NCI-H2107 treated with DMSO at 0.1 percent for 48 hours (cell line): Measurements from ENCODE around the gene JADE1.

ENCODE experiments used
- DNase-seq: peaks from one replicate; lab custom pipeline; 2025; ENCODE audit not compliant: unreplicated experiment; lab: John Stamatoyannopoulos, UW

The JADE1 gene

DNA sequence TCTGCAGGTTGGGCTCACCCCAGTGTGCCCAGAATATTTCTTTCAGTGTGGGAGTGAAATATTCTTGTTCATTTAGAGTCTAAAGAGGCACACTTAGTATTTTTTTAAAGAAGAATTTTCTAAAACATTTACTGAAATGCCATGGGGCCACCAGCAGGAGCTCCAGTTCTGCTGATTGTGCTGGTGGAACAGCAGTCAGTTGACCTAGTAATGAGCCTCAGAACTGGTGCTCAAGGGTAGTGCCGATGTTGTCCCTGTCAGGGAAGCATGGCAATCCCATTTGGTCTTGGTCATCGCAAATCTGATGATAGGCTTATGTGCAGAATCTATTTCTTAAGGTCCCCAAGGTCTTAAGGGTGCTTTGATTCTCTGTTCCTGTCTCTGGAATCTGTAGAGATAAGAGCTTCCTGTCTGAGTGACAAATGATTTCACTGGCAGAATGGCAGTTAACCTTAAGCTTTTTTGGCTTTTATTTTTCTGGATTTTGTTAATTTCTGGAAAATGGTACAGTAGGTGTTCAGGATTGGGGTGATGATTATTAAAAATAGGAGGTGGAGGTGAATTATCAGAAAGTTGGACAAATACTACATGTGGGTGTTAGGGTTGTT lies 31.3 kb downstream of the JADE1 start:
- no peak for DNase-seq

DNA sequence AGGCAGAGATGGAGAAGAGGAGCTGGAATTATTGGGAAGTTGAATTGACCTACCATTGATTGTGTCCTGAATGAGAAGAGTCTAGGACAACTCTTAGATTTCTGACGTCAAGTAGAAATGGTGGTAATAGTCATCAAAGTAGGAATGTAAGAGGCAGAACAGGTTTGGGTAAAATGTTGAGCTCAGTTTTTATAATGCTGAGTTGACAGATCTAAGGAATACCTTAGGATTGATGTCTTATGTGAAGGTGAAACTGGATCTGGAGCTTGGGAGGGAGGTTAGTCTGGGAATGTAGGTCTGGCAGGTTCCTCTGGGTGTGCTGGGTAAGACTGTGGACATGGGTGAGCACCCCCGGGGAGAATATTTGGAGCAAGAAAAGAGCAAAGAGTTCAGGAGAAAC lies 31.9 kb downstream of the JADE1 start:
- no peak for DNase-seq

DNA sequence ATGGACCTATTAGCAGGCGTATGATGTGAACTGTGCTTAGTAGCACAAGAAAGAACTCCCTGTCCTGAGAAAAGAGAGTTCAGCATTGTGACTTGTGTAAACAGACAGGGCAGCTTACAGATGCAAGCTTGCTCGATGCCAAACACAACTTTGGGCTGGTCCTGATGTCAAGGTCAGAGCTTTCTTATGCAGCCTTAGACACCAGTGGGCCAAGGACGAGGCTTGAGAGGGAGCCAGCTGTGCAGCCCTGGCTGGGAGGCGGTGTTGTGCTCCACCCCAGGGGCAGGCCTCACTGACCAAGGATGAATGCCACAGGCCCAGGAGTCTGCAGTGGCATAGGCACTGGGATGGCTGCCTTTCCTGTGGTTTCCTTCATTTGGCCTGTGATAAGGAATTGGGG lies 35.4 kb downstream of the JADE1 start:
- DNase-seq: no peak

DNA sequence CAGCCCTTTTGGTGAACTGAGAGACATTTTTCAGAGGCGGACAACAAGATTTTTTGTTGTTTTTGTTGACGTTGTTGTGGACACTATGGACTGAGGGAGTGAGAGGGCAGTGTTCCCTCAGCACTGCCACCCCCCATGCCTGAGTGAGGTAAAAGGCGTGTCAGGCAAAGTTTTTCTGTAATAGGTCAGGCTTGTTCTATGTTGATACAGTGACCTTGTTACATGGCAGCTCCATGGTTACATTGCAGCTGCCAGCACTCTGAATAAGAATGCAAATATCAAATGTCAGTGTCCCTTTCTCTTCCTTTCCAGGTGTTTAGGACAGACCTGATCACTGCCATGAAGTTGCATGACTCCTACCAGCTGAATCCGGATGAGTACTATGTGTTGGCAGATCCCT lies 36.6 kb downstream of the JADE1 start:
- DNase-seq: peak; percentile 51

DNA sequence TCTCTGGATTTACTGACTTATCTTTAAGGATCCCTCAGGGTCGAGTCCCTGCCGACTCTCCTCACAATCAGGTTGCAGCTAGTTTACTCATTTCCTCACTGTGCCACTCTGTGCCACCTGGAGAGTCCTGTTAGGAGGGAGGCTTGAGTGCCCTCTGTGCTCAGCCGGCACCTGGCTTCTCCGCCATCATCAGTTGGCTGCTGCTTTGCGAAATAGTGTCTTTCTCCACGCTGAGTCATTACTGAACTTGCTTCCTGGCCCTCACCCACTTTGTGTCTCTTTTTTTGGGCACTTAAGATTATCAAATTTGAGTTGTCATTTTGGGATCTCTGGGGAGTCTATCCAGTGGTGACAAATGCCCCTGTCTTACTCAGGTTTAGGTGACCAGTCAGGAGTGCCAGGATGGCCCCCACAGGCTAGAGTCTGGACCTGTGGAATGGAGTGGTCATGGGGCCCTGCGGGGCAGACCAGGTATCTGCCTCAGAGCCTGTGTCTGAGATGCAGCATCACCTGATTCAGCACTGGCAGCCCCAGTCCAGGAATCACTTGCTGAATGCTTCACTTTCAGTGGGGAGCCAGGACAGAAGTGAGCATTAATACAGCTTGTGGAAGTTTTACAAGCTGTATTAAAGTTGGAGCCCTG lies 37.7 kb downstream of the JADE1 start:
- peak; percentile 70 for DNase-seq

DNA sequence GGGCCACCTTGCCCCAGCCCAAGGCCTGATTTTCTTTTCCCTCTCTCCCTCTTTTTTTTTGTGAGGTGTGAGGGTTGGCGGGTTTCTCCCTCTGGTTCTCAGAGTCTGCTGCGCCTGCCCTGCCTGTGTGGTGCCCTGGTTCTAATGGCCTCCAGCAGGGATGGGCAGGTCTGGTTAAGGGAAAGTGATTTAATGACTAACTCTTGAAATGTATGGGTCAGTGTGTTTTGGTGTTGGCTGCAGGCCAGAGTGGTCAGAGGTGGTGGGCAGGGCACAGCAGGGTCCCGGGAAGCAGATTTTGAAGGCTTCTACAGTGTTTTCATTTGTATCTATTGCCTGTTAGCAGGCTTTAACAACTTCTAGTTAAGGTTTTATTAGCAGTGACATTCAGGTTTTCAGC lies 39.0 kb downstream of the JADE1 start:
- DNase-seq: no peak

DNA sequence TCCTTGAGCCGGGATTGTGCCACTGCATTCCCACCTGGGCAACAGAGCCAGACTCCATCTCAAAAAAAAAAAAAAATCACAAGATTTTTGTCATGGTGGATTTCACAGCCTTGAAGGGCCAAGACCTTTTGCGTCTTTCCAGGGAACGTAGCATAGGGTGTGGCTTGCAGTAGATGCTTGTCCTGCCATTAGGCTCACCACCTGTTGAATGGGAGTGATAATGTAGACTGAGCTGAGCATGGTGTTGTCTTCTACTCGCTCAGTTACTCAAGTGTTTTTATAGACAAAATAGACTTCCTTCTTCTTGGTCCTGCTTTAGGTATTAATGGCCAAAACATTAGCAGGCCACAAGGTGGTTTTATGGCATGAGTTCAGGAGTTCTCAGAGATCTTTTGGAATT lies 40.8 kb downstream of the JADE1 start:
- no peak for DNase-seq

DNA sequence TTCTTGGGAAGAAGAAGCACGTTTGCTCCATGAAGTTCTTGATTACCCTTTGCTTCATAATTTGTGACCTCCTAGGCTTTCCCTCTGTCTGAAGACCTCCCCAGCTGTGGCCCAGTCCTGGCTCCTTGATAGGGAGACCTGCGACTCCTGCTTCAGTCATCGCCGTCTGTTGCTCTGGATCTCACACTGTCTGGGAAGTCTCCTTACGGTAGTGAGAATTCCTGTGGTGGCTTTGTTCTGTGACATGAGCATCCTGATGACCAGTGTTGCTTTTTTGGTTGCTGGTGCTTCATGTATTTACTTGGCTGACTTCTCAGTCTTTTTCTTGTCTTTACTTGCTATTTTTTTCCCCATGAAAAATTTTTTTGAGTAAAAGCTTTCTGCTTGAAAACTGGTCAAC lies 44.2 kb downstream of the JADE1 start:
- DNase-seq: no peak

DNA sequence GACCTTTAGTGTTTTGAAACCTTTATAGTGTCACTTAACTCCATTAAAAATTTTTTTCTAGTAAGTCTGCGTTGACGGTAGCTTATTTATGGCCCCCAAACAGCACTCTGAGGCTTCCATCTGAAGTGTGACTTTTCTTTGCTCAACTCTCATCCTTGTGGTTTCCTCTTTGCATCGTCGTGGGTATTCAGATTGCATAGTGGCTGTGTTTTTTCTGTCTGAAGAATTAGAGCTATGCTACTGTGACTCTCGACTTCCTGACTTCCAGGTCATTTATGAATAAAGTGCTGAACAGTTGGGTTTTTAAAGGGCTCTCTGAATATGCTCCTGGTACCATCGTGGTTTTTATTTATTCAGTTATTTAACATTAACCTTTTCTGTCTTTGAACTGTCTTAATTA lies 44.9 kb downstream of the JADE1 start:
- no peak for DNase-seq

DNA sequence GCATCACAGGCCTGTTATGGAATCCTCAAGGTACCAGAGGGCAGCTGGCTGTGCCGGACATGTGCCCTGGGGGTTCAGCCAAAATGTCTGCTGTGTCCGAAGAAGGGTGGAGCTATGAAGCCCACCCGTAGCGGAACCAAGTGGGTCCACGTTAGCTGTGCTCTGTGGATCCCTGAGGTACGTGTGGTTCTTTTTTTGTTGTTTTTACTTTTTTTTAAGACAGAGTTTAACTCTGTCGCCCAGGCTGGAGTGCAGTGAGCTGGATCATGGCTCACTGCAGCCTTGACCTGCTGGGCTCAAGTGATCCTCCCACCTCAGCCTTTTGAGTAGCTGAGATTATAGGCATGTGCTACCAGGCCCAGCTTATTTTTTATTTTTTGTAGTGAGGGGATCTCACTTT lies 46.1 kb downstream of the JADE1 start:
- no peak for DNase-seq

DNA sequence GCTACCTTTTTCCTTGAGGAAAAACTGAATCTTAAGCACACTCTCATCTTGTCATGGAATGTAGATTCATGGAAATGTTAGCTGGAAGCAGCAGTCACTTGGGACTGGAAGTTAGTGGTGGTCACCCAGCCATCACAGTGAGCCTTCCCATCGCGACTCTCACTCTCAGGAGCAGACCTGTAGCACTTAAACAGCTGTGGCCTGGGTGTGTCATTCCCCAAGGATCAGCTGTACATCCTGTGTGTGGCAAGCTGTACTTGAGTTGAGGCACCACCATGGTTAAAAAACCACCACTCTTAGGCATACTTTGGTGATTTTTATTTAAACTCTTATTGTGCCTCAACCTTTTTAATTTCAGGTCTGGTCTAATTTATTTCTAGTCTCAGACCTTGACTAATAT lies 46.7 kb downstream of the JADE1 start:
- DNase-seq: no peak

DNA sequence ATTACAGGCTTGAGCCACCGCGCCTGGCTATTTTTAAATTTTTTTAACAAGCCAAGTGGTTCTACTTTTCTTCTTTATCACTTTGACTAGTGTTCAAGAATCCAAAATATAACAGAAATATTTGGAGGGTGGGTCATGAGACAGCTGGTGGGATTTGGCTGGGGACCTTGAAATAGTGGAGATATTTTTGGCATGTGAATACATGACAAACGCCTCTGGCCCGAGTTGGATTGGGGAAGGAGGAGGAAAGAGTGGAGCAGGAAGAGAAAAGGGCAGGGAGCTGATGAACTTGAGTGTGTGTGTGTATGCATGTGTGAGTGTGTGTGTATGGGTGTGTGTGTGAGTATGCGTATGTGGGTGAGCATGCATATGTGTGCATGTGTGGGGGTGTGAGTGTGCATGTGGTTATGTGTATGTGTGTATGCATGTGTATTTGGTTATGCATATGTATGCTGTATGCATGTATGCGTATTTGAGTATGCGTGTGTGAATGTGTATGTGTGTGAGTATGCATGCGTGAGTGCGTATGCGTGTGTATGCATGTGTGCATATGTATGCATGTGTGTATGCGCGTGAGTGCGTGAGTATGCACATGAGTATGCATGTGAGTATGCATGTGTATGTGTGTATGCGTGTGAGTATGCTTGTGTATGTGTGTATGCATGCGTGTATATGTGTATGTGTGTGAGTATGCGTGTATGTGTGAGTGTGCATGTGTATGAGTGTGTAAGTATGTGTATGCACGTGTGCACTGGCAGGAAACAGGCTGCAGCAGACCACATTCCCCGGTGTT lies 49.6 kb downstream of the JADE1 start:
- no peak for DNase-seq

DNA sequence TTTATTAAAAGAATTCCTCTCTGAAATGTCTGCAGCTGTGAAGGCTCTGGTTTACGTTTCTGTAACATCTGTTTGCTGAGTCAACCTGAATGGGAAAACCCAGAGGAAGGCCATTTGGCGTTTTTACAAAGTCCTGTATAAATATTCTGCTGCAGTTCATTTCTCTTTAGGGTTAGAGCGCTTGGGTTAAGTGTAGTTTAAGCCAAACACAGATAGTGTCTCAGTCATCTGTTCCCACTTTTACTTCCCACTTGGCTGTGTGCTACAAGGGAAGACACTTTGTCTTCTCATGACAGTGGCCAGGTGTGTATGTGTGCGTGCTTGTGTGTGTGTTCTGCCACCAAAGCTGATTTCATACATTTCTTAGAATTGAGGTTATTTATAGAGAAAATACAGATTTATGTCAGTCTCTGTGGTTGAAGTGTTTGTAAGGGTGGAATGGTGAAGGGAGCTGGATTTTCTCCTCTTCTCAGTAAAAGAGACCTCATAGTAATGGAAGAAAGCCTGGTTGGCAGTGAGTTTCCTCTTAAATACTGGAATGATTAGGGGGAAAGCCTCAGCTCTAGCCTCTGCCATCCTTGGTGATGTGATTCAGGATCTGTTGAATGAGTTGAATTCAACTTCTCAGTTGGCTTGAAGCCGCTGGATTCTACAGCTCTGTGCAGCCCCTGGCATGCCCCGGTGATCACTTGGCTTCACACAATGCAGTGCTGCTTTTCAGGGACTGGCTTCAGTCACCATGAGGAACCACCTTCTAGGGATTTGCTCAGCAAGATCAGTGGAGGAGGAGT lies 50.6 kb downstream of the JADE1 start:
- no peak for DNase-seq

DNA sequence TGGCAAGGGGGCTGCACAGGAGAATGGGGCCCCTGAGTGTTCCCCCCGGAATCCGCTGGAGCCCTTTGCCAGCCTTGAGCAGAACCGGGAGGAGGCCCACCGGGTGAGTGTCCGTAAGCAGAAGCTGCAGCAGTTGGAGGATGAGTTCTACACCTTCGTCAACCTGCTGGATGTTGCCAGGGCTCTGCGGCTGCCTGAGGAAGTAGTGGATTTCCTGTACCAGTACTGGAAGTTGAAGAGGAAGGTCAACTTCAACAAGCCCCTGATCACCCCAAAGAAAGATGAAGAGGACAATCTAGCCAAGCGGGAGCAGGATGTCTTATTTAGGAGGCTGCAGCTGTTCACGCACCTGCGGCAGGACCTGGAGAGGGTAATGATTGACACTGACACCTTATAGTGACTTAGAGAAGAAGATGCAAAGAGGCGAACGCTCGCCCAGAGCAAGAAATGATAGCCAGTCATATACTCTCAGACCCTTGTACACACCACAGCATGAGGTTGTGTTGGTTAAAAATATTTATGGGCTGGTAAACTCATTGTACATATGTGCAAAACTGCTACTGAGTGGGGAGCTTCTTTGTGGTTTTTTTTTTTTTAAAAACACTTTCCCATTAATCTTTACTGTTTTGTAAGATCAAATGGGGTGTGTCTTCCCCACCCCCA lies 52.5 kb downstream of the JADE1 start:
- no peak for DNase-seq

DNA sequence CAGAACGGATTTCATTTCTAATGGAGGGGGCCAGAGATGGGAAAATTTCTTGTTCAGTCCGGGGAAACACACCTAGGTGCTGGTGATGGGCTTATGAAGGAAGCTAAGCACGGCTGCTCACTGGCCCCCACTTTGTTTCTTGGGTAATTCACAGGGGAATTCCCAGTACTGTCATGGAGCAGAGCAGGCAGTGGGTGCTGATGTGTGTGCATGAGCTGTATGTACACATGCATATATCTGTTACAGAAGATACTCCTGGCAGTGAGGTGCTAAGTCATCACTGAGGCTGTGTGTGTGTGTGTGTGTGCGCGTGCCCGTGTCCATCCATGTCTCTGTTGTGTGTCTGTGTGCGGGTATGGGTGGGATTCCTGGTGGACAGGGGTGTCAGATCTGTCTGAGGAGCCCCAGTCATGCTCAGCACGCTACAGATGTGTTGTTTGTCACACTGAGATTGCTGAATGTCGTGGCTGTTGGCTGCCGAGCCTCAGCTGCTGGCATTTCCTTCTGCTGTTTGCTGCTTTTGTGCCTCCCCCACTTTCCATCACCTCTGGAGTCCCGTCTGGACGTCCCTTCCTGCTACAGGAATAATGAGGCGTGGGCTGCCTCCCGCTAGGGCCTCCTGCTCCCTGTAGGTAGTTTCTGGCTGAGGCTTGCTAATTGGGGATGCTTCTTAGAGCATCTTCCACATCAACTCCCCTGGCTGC lies 53.3 kb downstream of the JADE1 start:
- no peak for DNase-seq

DNA sequence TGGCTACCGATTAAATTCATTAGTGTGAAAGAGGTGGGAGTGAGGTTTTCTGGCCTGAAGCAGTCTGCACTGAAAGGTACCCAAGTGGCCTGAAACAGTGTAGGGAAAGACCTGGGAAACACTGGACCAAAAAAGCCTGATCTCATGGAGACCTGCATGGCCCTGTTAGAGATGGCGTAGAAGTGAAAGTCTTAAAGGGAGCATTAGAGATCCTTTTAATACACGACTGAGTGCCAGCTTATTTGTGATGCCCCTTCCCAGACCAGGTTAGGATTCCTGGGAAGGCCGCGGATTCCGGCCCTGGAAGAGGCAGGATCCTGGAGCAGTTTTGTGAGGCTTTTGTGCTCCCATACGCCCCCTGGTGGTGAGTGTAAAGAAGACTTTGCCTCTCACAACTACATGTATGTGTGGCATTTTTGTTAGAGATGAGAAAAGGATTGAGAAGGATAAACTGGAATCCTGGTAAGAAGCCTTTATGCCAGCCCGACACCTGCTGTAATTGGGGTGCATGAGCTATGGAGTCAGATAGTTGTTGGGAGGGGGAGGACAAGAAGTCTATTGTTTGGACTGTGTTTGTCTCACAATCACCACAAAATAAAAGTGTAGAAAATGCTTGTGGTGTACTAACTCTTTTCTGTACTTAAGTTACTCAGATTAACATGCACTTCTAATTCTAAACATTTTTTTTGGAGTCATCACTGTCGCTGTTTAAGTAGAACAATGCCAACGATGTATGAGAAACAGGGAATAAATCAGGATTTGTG lies 54.0 kb downstream of the JADE1 start:
- peak; percentile 20 for DNase-seq

DNA sequence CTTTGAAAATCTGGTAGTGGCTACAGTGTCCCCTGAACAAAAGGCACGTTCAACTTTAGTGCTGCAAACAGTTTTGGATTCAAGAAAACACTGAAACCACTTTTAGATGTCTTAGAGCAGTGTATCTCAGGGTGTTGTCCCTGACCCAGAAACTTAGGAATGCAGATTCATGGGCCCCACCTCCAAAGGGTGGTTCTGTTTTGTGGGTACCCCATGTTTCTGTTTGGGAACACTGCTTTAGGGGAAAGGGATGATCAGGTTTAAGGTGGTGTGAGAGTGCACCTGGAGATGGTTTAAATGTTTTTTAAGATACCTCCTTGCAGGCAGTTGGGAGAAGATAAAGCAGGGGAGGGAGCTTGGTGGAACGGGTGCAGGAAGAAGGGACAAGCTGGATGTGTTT lies 55.6 kb downstream of the JADE1 start:
- DNase-seq: no peak

DNA sequence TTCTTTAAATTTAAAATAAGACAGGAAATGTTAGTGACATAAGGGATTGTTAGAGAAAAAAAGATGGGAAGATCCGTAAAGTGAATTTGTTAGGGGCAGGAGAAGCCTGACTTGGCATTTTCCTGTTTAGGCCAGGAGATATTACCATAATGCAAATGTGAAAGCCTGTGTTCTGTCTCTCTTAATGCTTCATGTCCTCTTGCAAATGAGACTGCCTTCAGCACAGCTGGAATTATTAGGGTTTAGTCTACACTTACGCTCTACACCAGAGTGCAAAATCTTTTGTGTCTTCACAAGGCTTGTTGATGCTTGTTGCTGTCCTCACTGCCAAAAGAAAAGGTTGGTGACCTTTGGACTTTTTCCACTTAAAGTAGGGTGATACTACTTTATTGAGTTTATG lies 56.8 kb downstream of the JADE1 start:
- no peak for DNase-seq

DNA sequence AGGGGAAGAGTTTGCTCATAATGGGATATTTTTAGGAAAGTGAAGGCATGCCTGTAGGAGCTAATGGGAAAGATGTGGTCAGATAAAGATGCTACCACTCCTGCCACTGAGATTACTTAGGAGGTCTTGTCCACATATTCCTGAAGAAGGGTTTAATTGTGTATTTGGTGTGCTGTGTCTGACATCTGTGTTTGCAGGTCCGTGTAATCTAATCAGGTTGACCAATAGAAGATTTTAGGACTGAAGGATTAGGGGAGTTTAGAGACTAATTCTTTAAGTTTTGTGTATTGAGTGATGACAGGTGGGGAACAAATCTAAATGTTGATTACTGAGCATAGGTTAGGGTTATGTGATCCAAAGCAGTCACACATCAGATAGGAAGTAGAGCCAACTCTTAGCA lies 57.2 kb downstream of the JADE1 start:
- DNase-seq: no peak

DNA sequence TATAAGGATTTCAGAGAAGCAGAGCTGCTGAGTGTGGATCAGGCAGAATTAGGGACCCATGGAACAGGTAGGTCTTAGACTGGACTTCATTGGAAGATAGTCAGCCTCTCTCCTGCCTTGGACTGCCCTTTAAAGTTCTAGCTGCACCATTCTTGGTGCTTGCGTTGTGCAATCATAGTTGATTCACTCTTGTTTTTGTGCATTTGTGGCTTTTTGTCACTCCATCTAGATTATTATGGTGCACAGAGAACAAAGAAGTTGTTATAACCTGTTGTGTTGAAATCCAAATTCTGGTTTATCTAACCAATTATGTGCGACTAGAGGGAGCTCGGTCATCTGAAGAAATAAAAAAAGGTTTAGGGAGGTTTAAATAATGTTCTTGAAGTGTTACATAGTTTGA lies 59.3 kb downstream of the JADE1 start:
- no peak for DNase-seq
